Measurements from ENCODE around the gene TRAF4.

- no peak for TF ChIP-seq CTCF (IDR thresholded peaks at IDR 0.05; ENCODE audit: extremely low read depth in 1 of 2, insufficient read depth in 1 of 2, low read depth in 1 of 2, low read length in 2 of 2)
- TF ChIP-seq JUN (IDR thresholded peaks at IDR 0.05; ENCODE audit: borderline replicate concordance, insufficient read depth, insufficient read length, low read depth): no peak
Measured at GRCh38 chr17:28733346-28733745, 10.5 kb upstream of the TRAF4 start.

Measured in endothelial cell of umbilical vein (primary cell).